Measurements from ENCODE around the gene TRIM25. TPM values are rescaled to one million over a fixed set of nuclear protein-coding genes. Genes with fewer than 3 reads are reported as not detected.
"Not testable (repeated sequence)": the region's sequence is repeated elsewhere in the genome, so short reads cannot be mapped to it uniquely, and the experiment has no call there.

The TRIM25 gene, protein sequence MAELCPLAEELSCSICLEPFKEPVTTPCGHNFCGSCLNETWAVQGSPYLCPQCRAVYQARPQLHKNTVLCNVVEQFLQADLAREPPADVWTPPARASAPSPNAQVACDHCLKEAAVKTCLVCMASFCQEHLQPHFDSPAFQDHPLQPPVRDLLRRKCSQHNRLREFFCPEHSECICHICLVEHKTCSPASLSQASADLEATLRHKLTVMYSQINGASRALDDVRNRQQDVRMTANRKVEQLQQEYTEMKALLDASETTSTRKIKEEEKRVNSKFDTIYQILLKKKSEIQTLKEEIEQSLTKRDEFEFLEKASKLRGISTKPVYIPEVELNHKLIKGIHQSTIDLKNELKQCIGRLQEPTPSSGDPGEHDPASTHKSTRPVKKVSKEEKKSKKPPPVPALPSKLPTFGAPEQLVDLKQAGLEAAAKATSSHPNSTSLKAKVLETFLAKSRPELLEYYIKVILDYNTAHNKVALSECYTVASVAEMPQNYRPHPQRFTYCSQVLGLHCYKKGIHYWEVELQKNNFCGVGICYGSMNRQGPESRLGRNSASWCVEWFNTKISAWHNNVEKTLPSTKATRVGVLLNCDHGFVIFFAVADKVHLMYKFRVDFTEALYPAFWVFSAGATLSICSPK
- polyA plus RNA-seq (2013, experiment 1 of 2; ENCODE audit: insufficient read length): 17.7 TPM
- 11.9 TPM for polyA plus RNA-seq (2013, experiment 2 of 2; ENCODE audit: insufficient read length)

DNA sequence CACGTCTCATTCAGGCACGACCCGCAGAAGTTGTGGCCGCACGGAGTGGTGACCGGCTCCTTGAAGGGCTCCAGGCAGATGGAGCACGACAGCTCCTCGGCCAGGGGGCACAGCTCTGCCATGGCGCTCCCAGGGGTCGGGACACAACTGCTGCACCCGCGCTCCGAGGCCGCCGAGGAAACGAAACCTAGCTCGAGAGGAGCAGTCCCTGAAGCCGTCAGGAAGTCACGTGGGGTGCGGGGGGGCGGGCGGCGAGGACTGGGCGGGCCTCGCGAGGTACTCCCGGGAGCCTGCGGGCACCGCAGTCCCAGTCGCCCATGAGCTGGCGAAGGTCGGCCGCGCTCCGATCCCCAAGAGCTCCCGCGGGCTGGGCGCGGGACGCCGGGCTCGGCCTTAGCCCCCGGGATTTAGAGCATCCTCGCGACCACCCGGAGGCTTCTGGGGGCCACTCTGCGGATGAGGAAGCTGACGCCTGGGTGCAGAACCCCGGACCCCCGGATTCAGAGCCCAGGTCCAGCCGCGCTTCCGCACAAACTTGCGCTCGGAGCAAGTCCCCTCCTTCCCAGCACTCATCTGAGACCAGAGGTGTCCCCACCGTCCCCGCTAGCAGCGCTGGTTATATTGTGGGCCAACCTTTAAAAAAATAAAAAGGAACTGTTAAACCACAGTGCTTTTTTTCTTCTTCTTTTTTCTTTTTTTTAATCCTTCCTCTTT lies at the start of gene TRIM25:
TSS of gene TRIM25 (minus strand) at position 183 of the 714 bp plus-strand sequence. CDS start at position 122, 61 bp downstream.
- peak; percentile 89 for DNase-seq

DNA sequence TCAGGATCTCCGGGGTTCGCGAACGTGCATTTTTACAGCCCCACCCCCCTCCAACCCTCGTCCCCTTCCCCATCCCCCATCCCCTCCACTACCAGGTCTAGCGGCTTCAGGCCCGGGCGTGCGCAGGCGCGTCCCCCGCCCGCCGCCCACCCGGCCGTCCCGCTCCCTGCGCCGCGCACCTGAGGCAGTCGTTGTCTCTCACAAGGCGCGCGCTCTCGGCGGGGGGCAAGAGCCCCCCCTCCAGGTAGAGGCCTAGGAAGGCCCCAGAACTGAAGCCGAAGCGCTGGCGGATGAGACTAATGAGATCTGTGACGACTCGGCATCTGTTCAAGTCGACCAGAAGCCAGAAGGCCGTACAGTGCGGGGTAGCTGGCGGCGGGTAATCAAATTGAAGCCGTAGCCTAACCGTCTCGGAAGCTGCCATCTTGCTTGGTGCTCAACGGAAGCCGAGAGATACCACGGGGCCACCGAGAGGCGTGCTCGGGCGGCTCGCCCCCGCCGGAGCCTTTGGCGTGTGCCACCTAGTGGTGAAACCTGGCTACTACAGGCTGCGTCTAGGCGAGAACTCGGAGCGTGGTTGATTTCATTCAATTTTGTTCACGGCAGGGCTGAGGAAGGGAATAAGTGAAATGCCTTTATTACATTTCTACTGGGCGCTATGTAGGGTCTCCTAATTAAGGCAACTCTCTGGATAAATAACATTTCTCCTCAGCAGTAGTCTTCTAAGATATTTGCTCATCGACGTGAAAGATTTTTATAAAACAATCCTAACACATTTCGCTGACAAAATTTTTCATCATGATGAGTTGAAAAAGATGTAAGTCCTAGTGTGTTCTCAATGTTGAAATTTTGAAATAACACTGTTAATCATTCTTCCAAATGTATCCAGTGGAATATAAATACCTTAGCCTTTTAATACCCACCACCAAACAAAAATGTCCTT lies 47.0 kb upstream of the TRIM25 start, which contains the start of gene COIL:
TSS of gene COIL (minus strand) at position 455 of the 943 bp plus-strand sequence. CDS start at position 424, 31 bp downstream.
- peak; percentile 89 for DNase-seq

DNA sequence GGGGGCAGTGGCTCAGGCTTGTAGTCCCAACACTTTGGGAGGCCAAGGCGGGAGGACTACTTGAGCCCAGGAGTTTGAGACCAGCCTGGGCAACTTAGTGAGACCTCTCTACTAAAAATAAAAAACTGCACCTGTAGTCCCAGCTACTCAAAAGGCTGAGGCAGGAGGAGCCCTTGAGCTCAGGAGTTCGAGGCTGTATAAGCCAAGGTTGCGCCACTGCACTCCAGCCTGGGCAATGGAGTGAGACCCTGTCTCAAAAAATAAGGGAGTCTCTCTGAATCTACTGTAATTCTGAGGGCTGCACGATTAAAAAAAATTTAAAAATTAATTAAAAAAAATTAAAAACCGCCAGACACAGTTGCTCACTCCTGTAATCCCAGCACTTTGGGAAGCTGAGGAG lies 43.1 kb upstream of the TRIM25 start:
- DNase-seq: no peak

DNA sequence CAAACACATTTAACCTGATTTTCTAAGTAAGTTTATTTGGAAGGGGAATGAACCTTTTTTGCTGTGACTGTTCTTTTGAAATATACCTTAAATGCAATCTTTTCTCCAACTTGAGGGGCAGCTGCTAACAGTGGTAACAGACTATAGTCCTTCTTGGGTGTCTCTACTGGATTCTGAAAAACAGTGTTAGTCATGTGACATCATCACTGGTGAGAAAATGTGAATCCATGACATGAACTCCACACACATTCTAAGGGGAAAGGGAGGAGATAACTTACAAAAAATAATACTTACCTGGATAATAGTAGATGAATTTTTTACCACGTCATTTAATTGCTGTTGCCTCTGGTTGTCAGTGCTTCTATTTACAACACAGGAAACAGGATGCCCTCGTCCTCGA lies 35.7 kb upstream of the TRIM25 start:
- no peak for DNase-seq

DNA sequence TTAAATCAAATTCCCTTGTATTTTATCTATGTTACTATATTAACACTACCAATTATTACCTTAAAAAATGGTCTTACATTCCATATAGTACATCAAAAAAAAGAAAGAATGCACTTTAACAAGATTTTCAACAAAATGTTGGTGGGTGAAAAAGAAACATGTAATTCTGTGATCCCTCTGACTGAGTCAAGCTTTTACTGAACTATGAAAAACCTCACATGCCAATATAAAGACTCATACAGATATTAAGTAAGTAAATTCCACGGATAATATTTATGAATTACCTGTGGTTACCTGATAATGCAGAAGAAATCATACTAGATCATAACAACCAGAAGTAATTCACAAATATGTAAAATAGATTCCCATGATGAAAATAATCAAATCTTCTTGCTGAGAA lies 34.6 kb upstream of the TRIM25 start:
- no peak for DNase-seq

DNA sequence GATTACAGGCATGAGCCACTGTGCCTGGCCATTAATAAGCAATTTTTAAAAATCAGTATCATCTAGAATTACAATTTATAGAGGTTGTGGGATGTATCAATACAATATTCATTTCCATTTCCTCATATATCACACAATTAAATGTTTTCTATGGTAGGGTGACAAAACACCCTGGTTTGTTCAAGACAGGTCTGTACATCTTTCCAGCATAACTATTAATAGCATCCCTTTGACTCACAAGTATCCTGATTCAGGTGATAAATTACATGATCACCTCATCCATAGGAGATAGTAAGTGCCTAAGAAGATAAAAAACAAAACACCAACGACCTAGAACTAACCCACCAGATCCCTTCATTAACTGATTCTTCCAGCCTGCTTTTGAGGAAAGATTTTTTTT lies 33.9 kb upstream of the TRIM25 start:
- no peak for DNase-seq

DNA sequence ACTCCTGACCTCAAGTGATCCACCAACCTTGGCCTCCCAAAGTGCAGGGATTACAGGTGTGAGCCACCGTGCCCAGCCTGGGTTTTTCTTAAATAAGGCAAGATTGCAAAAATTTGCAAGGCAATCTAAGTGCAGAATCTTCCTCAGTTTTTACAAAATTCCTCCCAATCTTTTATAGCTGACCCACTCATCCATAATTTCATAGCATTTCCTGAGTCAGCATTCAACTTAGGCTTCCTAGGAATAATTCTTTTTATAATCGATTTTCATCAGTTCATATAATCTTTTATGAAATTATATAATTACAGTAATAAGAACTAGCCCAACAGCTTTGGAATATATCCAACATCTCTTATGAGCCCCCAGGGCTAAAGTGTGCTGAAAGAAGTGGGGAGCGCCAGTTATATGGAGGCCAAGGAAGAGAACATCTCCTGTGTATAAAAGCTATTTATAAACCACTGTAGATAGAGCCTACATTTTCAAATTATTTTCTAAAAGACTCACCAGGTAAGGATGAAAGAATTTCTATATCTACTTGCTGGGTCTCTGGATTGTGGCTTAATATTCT lies 32.2 kb upstream of the TRIM25 start:
- no peak for DNase-seq

DNA sequence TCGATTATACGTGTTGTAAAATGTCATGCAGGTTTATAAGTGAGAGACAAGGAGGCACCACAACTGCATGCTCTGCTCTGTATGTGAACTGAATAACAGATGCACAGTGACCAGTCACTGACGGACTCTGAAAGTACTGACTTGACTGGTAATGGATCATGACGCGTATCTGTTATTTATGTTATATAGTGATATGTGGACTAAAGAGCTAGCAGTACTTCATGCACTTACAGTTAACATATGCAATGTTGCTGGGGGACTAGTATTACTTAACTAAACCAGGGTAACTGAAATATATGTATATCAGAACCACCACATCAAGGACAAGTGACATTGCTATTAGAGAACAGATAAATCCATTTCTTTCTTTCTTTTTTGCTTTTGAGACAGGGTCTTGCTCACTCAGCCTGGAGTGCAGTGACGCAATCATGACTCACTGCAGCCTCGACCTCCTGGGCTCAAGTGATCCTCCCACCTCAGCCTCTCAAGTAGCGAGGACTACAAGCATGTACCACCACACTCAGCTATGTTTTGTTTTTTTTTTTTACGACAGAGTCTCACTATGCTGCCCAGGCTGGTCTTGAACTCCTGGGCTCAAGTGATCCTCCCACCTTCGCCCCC lies 29.8 kb upstream of the TRIM25 start:
- peak; percentile 4 for DNase-seq

DNA sequence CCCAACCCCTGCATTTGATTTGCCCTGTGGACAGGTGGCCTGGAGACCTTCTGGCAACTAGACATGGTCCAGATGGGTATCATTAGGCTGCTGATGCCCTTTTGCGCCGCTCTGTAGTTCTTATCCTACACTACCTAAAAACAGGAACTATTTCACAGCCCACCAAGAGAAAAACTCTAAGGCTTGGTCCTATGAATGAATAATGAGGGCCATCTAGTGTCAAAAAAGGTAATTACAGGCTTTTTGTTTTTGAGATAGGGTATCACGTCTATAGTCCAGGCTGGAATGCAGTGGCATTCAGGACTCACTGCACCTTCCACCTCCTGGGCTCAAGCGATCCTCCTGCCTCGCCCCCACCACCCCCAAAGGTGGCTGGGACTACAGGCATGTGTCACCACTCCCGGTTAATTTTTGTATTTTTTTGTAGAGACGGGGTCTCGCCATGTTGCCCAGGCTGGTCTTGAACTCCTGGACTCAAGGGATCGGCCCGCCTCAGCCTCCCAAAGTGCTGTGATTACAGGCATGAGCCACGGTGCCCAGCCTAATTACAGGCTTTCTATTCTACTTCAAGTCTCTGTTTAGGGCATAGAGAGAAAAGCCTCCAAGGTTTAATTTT lies 26.1 kb upstream of the TRIM25 start:
- peak; percentile 64 for DNase-seq

DNA sequence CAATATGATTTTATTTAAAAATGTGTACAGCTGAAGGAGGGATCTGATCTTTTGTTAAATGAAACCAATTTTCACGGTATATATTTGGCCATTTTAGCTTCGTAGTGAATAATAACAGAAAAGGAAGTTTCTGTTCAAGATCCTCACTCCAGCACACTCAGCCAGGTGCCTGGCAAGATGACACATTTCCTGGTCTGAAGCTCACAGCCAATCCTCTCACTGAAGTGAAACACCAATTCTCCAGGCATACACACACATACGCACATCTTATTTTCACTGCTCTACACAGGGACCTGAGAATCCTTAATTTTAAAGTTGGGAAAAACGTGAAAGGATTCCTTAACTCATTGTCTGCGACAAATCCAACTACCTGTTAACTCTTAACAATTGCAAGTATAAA lies 24.4 kb upstream of the TRIM25 start:
- DNase-seq: not testable (repeated sequence)

DNA sequence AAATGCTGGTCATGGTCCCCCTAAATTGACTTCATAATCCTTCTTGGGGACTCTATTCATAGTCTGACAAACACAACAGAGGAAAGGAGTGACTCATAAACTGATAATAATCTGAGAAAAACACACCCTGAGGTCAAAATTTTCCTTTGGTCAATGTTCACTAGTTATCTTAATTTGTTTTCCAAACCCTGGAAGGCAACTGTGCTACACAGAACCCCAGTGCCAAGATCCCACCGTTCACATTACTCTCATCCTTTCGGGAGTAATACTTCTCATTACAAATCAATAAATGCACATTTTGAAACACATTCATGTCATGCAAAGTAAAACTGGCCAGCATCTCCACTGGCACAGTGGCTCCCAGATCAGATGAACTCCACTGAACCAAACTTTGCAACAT lies 23.8 kb upstream of the TRIM25 start:
- DNase-seq: no peak

DNA sequence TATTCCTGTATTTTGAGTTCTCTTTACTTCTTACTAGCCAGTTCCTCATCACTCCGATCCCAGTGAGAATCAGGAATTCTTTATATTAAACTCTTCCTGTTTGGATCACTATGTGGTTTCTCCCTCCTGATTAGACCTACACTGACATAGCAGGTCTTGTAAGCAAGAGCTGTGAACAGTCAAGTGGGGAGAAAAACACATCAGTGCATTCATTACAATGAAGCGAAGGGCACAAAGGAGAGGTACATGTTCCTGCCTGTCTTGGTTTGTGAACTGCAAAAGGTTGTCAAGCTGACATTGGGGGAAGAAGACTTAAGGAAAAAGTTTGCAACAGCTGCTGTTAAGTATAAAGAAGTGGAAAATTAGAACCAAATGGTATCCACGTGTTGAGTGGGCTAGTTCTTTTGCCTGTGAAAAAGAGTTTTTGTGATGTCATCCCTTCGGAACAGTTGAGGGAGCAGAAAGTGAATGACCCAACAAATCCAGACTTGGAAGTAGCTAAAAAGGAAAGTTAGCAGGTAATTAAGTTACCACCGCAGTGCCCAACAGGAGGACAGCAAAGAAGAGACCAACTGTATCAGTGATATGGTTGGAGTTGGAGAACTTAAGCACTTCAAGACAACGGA lies 23.0 kb upstream of the TRIM25 start:
- no peak for DNase-seq

DNA sequence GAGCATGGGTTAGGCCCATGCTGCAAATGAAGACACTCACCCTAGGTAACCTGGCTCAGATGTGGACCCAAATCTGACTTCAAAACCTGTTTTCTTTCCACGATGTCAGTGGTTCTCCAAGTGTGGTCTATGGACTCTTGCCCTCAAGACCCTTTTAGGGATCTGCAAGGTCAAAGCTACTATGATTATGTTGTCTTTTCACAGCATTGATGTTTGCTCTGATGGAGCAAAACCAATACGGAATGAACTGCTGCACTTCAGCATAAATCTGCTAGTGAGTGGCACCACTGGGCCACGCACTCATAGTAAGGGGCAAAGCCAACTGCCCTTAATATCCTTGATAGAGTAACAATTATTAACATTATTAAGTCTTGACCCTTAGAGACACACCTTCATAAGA lies 21.6 kb upstream of the TRIM25 start:
- DNase-seq: no peak

DNA sequence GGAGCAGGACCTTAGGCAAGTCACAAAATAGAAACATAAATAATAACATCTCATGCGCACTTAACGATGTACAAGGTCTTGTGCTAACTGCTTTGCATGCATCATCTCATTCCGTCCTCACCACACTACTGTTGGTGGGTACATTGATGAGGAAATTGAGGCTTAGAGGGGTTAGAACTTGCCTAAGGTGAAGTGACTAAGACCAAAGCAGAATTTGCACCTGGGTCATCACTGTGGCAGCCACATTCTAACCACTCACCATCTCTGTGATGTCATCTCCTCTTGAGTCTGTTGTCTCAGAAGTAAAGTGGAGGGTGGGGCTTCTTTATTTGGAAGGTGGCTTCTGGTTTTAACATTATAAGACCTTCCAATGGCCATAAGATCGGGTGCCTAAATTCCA lies 20.4 kb upstream of the TRIM25 start:
- DNase-seq: no peak

DNA sequence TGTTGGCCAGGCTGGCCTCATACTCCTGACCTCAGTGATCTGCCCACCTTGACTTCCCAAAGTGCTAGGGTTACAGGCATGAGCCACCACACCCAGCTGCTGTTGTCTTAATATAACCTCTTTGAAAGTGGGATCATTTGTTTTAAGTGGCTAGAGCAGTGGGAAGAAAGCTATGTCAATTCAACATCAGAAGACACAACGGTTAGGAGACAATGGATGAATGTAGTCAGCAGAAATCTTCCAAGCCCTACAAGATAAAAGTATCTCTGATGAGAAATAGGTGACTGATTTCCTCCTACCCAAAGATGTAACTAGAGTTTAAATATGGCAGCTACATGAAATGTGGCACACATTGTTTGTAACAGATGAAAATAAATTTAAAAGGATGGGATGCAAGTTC lies 20.0 kb upstream of the TRIM25 start:
- DNase-seq: no peak

DNA sequence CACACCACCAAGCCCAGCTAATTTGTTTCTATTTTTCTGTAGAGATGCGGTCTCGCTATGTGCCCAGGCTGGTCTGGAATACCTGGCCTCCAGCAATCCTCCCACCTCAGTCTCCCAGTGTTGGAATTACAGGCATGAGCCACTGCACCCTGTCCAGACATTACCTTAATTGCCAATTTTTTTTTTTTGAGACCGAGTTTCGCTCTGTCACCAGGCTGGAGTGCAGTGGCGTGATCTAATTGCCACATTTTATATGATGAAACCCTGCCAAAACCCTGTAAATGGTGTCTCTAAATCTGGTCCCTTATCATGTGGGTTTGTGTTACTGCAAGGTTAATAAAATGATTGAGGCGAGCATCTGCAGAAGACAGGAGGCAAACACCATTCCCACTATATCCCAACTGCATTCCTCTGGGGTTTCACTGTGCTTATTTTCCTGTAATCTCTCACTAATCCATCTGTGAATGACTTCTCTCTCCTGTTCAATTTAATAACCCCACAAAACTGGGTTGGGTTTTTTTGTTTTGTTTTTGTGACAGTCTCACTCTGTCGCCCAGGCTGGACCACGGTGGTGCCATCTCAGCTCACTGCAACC lies 19.4 kb upstream of the TRIM25 start:
- DNase-seq: no peak

DNA sequence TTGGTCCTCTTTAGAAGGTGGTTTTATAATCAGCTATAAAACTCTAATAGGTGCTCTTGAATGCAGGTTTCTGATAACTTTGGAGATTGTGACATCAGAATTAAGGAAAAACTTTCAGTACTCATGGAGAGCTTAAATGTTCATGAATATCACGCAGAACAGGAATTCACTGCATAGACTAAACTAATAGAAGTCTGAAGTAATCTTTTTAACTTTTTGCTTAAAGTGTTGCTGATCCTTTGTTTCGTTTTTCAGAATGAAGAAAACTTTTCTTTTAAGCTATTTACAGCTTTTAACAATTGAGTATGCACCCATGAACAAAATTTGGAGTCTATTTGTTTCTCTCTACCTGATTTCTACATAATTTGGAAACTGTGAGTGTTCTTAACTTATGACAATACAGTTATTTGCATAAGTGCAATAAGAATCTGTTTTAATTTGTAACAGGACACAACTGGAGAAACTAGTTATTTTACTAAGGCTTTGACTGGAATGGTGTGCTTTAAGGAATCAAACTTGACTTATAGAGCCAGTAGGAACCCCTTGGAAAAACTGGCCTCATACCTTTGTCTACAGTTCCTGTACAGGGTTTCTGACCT lies 17.0 kb upstream of the TRIM25 start:
- no peak for DNase-seq

DNA sequence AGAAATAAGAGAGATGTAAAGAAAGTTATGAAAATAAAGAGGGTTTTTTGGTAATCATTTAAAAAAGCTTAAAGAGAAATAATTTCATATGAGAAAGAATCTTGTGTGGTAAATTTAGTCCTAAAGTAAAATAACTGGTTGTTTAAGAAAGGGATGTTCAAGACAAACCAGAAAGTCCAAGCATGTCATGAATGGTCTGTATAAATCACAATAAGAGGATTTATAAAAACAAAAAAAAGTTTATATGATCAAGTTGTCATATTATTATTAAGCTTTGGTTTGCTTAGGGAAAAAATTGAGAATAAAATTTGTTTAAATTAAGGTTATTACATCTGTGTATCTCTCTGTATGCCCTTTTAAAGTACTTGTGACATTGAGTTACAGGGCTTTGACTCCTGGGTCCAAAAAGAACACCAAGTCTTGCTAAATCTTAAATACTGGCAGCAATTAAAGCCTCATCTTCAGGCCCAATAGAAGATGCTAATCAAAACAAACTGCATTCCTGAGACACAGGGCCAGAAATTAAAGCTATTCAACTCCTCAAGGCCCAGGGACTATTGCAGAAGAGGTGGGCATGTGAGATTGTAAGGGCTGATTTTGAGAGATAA lies 15.6 kb upstream of the TRIM25 start:
- peak; percentile 15 for DNase-seq

DNA sequence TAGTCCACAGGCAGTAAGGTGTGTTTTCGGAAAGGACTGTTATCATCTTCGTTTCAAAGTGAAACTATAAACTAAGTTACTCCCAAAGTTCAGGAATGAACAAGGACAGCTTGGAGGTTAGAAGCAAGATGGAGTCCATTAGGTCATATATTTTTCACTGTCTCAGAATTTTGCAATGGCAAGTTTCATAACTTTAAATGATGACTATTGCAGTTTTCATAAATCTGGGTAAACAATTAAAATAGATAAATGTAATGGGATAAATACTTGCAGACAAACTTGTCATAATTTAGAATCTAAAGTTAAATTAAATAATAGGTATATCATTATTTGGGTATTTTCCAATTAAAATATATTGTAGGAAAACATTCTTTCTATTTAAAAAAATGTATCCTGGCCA lies 14.7 kb upstream of the TRIM25 start:
- no peak for DNase-seq
